NT2/D1 (cell line): ENCODE measurements around the gene EIF4A3.

Source experiments
- SUZ12 ChIP-seq: IDR thresholded peaks from 2 replicates; pipeline ENCODE4 v1.6.1; 2011; ENCODE audit not compliant: insufficient read length, insufficient read depth; ENCODE audit errors: extremely low read depth
- YY1 ChIP-seq: IDR thresholded peaks from 2 replicates; pipeline ENCODE4 v1.6.1; 2011; ENCODE audit not compliant: insufficient read length, insufficient read depth
- ZNF274 ChIP-seq: IDR thresholded peaks from 2 replicates; pipeline ENCODE4 v1.6.1; 2011; ENCODE audit warnings: mild to moderate bottlenecking, low read depth, low read length

DNA sequence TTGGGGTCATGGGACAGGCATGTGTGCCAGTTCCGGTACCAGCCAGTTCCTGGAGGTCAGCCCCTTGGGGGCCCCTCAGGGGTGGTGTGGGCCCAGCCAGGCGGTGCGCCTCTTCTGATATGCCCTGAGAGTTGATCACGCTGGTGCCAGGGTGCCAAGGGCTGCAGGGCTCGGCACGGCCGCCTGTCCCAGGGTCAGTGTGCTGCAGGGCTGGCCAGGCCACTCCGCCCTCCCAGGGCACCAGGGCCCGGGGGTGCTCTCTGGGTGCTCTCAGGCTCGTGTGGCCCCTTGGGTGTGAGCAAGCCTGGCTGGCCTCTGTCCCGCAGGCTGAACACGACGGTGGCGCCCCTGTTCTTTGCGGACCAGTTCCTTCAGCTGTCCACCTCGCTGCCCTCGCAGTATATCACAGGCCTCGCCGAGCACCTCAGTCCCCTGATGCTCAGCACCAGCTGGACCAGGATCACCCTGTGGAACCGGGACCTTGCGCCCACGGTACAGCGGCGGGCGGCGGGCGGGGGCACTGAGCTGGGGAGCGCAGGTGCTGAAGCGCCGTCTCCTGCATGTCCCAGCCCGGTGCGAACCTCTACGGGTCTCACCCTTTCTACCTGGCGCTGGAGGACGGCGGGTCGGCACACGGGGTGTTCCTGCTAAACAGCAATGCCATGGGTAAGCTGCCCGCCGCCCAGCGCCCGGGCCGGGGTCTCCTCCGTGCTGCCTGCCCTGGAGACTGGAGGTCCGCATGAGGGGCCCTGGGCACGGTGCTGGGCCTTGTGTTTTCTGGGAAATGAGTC, 39.5 kb downstream of the EIF4A3 start:
- TF ChIP-seq YY1 (no peak), ZNF274 (no peak), SUZ12 (no peak)
